HCT116 (cell line): ENCODE results near the gene CYP3A5. TPM values are rescaled to one million over a fixed set of nuclear protein-coding genes. Genes with fewer than 3 reads are reported as not detected.

Experiments used
- ATAC-seq: fragments of 200-7000 bp; cut with Tn5 transposase; 2 replicates; pipeline ENCODE4 v1.9.1; 2020; ENCODE audit warnings: mild to moderate bottlenecking, moderate library complexity
- BruUV-seq: library from RNA; stranded (reverse); fragments of 400-500 nt; replicated peaks from 2 replicates; lab custom pipeline; 2021; lab: Mats Ljungman, UMichigan
- CTCF ChIA-PET: fragments of 300-600 bp; sonication (Branson Sonifier 250); formaldehyde crosslinking; loops from one replicate; lab custom pipeline; 2021; ENCODE audit warnings: antibody characterized with exemption; lab: Charles Lee
- POLR2A ChIA-PET: fragments of 300-600, 350-600 bp; sonication (Branson Sonifier 250); formaldehyde crosslinking; loops from one replicate; lab custom pipeline; 2021; ENCODE audit warnings: antibody characterized with exemption; lab: Charles Lee
- RAD21 ChIA-PET, 2 experiments: fragments of 300-600 bp; sonication (Branson Sonifier 250); formaldehyde crosslinking; loops; one replicate each; lab custom pipeline; 2023; ENCODE audit warnings: low total read pairs in 2 of 2; ENCODE audit not compliant: uncharacterized antibody in 2 of 2, unreplicated experiment in 2 of 2, low non-redundant PET in 1 of 2; lab: Charles Lee
- DNase-seq: peaks from one replicate; pipeline ENCODE4 v3.0.0-alpha.2; 2010; ENCODE audit warnings: low read depth, low spot score
- H2AFZ ChIP-seq: fragments of 200-600 bp; shearing (Covaris generic), sonication (generic); 2 replicates; pipeline ENCODE4 v1.6.1; 2017; ENCODE audit warnings: low read depth, mixed run types, mixed read lengths, antibody characterized with exemption, low read length; ENCODE audit not compliant: poor library complexity, severe bottlenecking
- H3K27ac ChIP-seq: 2 replicates; pipeline ENCODE4 v1.5.1; 2012; ENCODE audit warnings: low read depth, low read length
- H3K27me3 ChIP-seq: fragments of 200-600 bp; sonication (generic); 2 replicates; pipeline ENCODE4 v1.6.1; 2016; ENCODE audit warnings: mixed run types, low read length, mixed read lengths; ENCODE audit not compliant: insufficient read depth
- H3K36me3 ChIP-seq, 2 experiments: fragments of 200-500 bp in 1 of 2; fragments of 200-600 bp in 1 of 2; sonication (Bioruptor generic) in 1 of 2; sonication (generic) in 1 of 2; 2 replicates each; pipeline versions ENCODE4 v1.5.1 to v1.6.1; 2014 to 2016; ENCODE audit warnings: low read length in 2 of 2, inconsistent platforms in 1 of 2, mixed read lengths in 1 of 2, mixed run types in 1 of 2; ENCODE audit not compliant: insufficient read depth in 2 of 2, control insufficient read depth in 1 of 2
- H3K4me1 ChIP-seq, 2 experiments: fragments of 200-600 bp in 1 of 2; sonication (generic) in 1 of 2; 2 replicates each; pipeline versions ENCODE4 v1.5.1 to v1.6.1; 2012 to 2017; ENCODE audit warnings: low read length in 2 of 2, inconsistent platforms in 1 of 2, mild to moderate bottlenecking in 1 of 2, mixed read lengths in 1 of 2, mixed run types in 1 of 2, moderate library complexity in 1 of 2; ENCODE audit not compliant: insufficient read depth in 2 of 2, control insufficient read depth in 1 of 2
- H3K4me2 ChIP-seq: fragments of 200-600 bp; sonication (generic); 2 replicates; pipeline ENCODE4 v1.6.1; 2017; ENCODE audit warnings: mixed run types, low read length, mixed read lengths
- H3K4me3 ChIP-seq, 2 experiments: fragments of 200-600 bp in 1 of 2; sonication (generic) in 1 of 2; replicated peaks in 1 of 2; 2 replicates each; pipeline ENCODE4 v1.5.1; 2011 to 2016; ENCODE audit warnings: low read length in 2 of 2, control low read depth in 1 of 2, low read depth in 1 of 2, mild to moderate bottlenecking in 1 of 2, mixed read lengths in 1 of 2, mixed run types in 1 of 2
- H3K79me2 ChIP-seq: fragments of 200-600 bp; sonication (generic); 2 replicates; pipeline ENCODE4 v1.6.1; 2017; ENCODE audit warnings: mild to moderate bottlenecking, mixed run types, low read length, moderate library complexity, mixed read lengths; ENCODE audit not compliant: insufficient read depth
- H3K9ac ChIP-seq: fragments of 200-600 bp; sonication (generic); 2 replicates; pipeline ENCODE4 v1.6.1; 2016; ENCODE audit warnings: low read length, mixed read lengths
- H3K9me2 ChIP-seq: fragments of 200-600 bp; sonication (generic), shearing (Covaris generic); 2 replicates; pipeline ENCODE4 v1.6.1; 2017; ENCODE audit warnings: mixed run types, mild to moderate bottlenecking, moderate library complexity; ENCODE audit not compliant: insufficient read depth
- H3K9me3 ChIP-seq, 2 experiments: fragments of 200-500 bp in 1 of 2; fragments of 200-600 bp in 1 of 2; sonication (Bioruptor generic) in 1 of 2; sonication (generic) in 1 of 2; 2 replicates each; pipeline ENCODE4 v1.6.1; 2014 to 2017; ENCODE audit warnings: low read length in 2 of 2, mixed read lengths in 2 of 2, inconsistent platforms in 1 of 2, low read depth in 1 of 2, mild to moderate bottlenecking in 1 of 2, mixed run types in 1 of 2, moderate library complexity in 1 of 2; ENCODE audit not compliant: control insufficient read depth in 1 of 2, insufficient read depth in 1 of 2
- H4K20me1 ChIP-seq: fragments of 200-600 bp; sonication (generic), shearing (Covaris generic); 2 replicates; pipeline ENCODE4 v1.6.1; 2017; ENCODE audit warnings: mixed run types, mild to moderate bottlenecking, moderate library complexity; ENCODE audit not compliant: insufficient read depth
- EZH2phosphoT487 ChIP-seq: fragments of 200-600 bp; IDR thresholded peaks from 2 replicates; pipeline ENCODE4 v1.6.1; 2018; ENCODE audit warnings: antibody characterized with exemption, borderline replicate concordance
- POLR2AphosphoS5 ChIP-seq: IDR thresholded peaks from 2 replicates; pipeline ENCODE4 v1.6.1; 2011; ENCODE audit warnings: mild to moderate bottlenecking, low read depth, low read length, moderate library complexity
- RAD21 ChIP-seq: IDR thresholded peaks from 2 replicates; pipeline ENCODE4 v1.6.1; 2012; ENCODE audit warnings: low read depth, mild to moderate bottlenecking
- SP1 ChIP-seq: IDR thresholded peaks from 2 replicates; pipeline ENCODE4 v1.6.1; 2012; ENCODE audit warnings: low read depth
- TCF7L2 ChIP-seq: IDR thresholded peaks from 2 replicates; pipeline ENCODE4 v1.7.0; 2011; ENCODE audit warnings: borderline replicate concordance, inconsistent platforms; ENCODE audit not compliant: insufficient read depth, insufficient read length; ENCODE audit errors: extremely low read depth
- YY1 ChIP-seq: IDR thresholded peaks from 2 replicates; pipeline ENCODE4 v1.6.1; 2011; ENCODE audit warnings: low read length, low read depth, moderate library complexity, mild to moderate bottlenecking; ENCODE audit not compliant: insufficient replicate concordance; ENCODE audit errors: extremely low read depth
- ZBTB33 ChIP-seq: IDR thresholded peaks from 2 replicates; pipeline ENCODE4 v1.6.1; 2011; ENCODE audit warnings: mild to moderate bottlenecking, low read length, moderate library complexity; ENCODE audit not compliant: insufficient replicate concordance; ENCODE audit errors: extremely low read depth
- ZFX ChIP-seq: fragments of 450-650 bp; IDR thresholded peaks from 2 replicates; pipeline ENCODE4 v1.6.1; 2017
- intact Hi-C: fragments of 100-400 bp; cut with micrococcal nuclease; formaldehyde crosslinking; loops from 2 replicates; pipeline ENCODE4 v1.10.0; 2022
- total RNA-seq: library from RNA; stranded (reverse); gene quantifications from one replicate; pipeline ENCODE4 v1.2.1, GENCODE V29; 2021; ENCODE audit not compliant: unreplicated experiment
- TF ChIP-seq, protein P1 (sequence below): IDR thresholded peaks from 2 replicates; pipeline ENCODE4 v1.6.1; 2012; ENCODE audit warnings: low read depth
- TF ChIP-seq, protein P2 (sequence below), 3 experiments: fragments of 200-600 bp in 1 of 3; sonication (generic) in 1 of 3; IDR thresholded peaks in 2 of 3; conservative IDR thresholded peaks in 1 of 3; 2 replicates each; pipeline ENCODE4 v1.5.1; 2012 to 2017; ENCODE audit warnings: low read depth in 2 of 3, low read length in 2 of 3, antibody characterized with exemption in 1 of 3, borderline replicate concordance in 1 of 3, control low read depth in 1 of 3, mild to moderate bottlenecking in 1 of 3, mixed read lengths in 1 of 3, mixed run types in 1 of 3, moderate library complexity in 1 of 3; ENCODE audit not compliant: insufficient read depth in 1 of 3

Gene CYP3A5
- total RNA-seq, 1 experiment from 2014 or later = 1.5 TPM

- ChIA-PET POLR2A (no interaction called here), RAD21 (no interaction called here), CTCF (no interaction called here)
- H3K9me3 ChIP-seq = no peaks in the 10 kb centered on the region
- H3K9me2 ChIP-seq = no peaks in the 10 kb centered on the region
- H4K20me1 ChIP-seq = no peaks in the 10 kb centered on the region
- no peak overlapping the region for H3K9ac ChIP-seq
- no peak for ATAC-seq
- DNase-seq = no peak
- peaks cover 9 to 17% of the 10 kb centered on the region in 2 experiments for H3K4me1 ChIP-seq
- peak overlapping the region; percentile 57 for H3K4me2 ChIP-seq
- no peaks in the 10 kb centered on the region for H3K27me3 ChIP-seq
- no peaks in the 10 kb centered on the region for H3K36me3 ChIP-seq
- TF ChIP-seq YY1 = no peak
- TF ChIP-seq POLR2AphosphoS5 = no peak
- no peak for TF ChIP-seq TCF7L2
- TF ChIP-seq, protein P1, sequence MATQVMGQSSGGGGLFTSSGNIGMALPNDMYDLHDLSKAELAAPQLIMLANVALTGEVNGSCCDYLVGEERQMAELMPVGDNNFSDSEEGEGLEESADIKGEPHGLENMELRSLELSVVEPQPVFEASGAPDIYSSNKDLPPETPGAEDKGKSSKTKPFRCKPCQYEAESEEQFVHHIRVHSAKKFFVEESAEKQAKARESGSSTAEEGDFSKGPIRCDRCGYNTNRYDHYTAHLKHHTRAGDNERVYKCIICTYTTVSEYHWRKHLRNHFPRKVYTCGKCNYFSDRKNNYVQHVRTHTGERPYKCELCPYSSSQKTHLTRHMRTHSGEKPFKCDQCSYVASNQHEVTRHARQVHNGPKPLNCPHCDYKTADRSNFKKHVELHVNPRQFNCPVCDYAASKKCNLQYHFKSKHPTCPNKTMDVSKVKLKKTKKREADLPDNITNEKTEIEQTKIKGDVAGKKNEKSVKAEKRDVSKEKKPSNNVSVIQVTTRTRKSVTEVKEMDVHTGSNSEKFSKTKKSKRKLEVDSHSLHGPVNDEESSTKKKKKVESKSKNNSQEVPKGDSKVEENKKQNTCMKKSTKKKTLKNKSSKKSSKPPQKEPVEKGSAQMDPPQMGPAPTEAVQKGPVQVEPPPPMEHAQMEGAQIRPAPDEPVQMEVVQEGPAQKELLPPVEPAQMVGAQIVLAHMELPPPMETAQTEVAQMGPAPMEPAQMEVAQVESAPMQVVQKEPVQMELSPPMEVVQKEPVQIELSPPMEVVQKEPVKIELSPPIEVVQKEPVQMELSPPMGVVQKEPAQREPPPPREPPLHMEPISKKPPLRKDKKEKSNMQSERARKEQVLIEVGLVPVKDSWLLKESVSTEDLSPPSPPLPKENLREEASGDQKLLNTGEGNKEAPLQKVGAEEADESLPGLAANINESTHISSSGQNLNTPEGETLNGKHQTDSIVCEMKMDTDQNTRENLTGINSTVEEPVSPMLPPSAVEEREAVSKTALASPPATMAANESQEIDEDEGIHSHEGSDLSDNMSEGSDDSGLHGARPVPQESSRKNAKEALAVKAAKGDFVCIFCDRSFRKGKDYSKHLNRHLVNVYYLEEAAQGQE = no peak
- TF ChIP-seq SP1 = no peak
- no peak for TF ChIP-seq RAD21
- no peak for TF ChIP-seq ZFX
- TF ChIP-seq, protein P2, sequence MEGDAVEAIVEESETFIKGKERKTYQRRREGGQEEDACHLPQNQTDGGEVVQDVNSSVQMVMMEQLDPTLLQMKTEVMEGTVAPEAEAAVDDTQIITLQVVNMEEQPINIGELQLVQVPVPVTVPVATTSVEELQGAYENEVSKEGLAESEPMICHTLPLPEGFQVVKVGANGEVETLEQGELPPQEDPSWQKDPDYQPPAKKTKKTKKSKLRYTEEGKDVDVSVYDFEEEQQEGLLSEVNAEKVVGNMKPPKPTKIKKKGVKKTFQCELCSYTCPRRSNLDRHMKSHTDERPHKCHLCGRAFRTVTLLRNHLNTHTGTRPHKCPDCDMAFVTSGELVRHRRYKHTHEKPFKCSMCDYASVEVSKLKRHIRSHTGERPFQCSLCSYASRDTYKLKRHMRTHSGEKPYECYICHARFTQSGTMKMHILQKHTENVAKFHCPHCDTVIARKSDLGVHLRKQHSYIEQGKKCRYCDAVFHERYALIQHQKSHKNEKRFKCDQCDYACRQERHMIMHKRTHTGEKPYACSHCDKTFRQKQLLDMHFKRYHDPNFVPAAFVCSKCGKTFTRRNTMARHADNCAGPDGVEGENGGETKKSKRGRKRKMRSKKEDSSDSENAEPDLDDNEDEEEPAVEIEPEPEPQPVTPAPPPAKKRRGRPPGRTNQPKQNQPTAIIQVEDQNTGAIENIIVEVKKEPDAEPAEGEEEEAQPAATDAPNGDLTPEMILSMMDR (IDR thresholded peaks at IDR 0.05 in 2 of 3, conservative IDR thresholded peaks at IDR 0.05 in 1 of 3; ENCODE audit: borderline replicate concordance in 1 of 3, insufficient read depth in 1 of 3, low read depth in 2 of 3, low read length in 2 of 3) = no peak
- no peak for TF ChIP-seq EZH2phosphoT487
- no peak for TF ChIP-seq ZBTB33
- no TSS peak for BruUV-seq
- no peak overlapping the region for H3K27ac ChIP-seq
- intact Hi-C loops = no loop called here
- H2AFZ ChIP-seq = no peak overlapping the region
- H3K79me2 ChIP-seq = no peaks in the 10 kb centered on the region
- H3K4me3 ChIP-seq = no peak overlapping the region
Measured at GRCh38 chr7:99699946-99700345, 20.1 kb upstream of the CYP3A5 start.
